Jurkat, Clone E6-1 (cell line): ENCODE data around the gene ANKRD52.

Source experiments
- DNase-seq: peaks from one replicate; pipeline ENCODE4 v3.0.0-alpha.2; 2011; ENCODE audit warnings: low read depth, low spot score
- H3K4me3 ChIP-seq: 2 replicates; pipeline ENCODE4 v1.5.1; 2011; ENCODE audit warnings: mild to moderate bottlenecking, low read length, control low read depth, moderate library complexity

ANKRD52 gene

GRCh38 chr12:56190695-56191155, 67.5 kb downstream of the ANKRD52 start:
- H3K4me3 ChIP-seq = no peak overlapping the region
- DNase-seq = no peak

DNA sequence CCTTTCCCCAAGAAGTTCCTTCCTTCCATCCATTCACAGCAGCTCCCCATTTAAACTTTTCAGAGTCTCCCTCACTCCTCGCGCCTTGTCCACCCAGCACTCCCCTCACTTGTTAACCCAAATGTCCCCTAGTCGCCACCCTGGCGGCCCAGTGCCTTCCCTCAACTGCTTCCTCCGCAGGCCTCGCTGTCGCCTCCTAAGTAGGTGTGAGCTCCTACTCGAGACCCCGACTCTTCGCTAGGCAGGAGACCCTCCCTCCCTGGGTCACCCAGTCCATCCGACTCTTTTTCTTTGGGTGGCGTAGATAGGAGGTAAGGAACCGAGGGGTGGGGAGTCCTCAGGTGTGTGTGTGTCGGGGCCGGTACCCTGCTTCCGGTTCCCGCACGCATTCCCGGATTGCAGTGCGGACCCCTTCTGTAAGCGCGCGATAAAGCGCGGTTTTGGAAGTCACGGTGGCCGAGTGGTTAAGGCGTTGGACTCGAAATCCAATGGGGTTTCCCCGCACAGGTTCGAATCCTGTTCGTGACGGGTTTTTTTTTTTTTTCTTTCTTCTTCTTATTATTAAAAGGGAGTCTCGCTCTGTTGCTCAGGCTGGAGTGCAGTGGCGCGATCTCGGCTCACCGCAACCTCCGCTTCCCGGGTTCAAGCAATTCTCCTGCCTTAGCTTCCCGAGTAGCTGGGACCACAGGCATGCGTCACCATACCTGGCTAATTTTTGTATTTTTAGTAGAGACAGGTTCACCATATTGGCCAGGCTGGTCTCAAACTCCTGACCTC, 68.1 kb downstream of the ANKRD52 start:
- DNase-seq = peak; percentile 85
- peak overlapping the region; percentile 84 for H3K4me3 ChIP-seq

- peak within 1 kb of the TSS; percentile 90 for H3K4me3 ChIP-seq
- peak; percentile 73 for DNase-seq
Observed at GRCh38 chr12:56189099-56189917, 68.9 kb downstream of the ANKRD52 start, which contains the start of gene SMARCC2. Gene SMARCC2 (minus strand): TSS chr12:56189483. CDS start chr12:56189461, 22 bp downstream.

GRCh38 chr12:56188778-56189098, 69.4 kb downstream of the ANKRD52 start:
- peak overlapping the region; percentile 90 for H3K4me3 ChIP-seq
- DNase-seq = no peak

DNA sequence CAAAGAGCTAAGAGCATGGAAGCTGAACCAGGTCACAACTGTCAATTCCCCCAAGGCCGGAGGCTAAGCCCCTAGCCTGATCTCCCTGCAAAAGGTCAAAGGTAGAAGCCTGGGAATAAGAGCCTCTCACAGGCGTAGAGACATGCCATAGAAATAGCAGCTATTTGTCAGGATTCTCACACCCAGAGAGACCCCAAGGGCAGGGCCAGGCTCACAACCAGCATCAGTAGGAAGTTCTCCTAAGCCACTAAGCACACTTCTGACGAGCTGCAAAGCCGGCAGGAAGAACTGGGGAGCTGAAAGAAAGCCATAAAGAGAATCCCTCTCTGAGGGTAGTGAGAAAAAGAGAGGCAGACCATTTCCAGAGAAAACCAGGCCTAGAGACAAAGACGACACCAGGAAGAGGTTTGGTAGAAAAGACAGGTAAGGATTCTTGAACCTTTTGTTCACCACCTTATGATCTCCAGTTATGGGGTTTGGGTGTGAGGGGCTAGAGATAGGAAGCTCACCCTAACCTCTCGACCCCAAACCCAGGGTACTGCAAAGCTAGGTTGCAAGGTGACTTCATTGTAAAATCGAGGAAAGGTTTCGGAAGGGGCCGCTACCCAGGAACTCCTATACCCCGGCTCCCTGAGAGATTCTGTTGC, 69.9 kb downstream of the ANKRD52 start:
- DNase-seq = no peak
- H3K4me3 ChIP-seq = peak overlapping the region; percentile 90
